ENCODE data around the gene ZBTB26.
"Not testable (repeated sequence)": the region's sequence is repeated elsewhere in the genome, so short reads cannot be mapped to it uniquely, and the experiment has no call there.

The ZBTB26 gene

GRCh38 chr9:122883125-122883524 lies 48.2 kb downstream of the ZBTB26 start:
- DNase-seq (ENCODE audit: low read depth), result no peak
- no peak overlapping the region for H3K4me3 ChIP-seq (ENCODE audit: control insufficient read depth, low read depth, low read length)
- TF ChIP-seq CTCF (IDR thresholded peaks at IDR 0.05; ENCODE audit: control insufficient read depth, insufficient read depth, low read depth, low read length, missing control alignments), result no peak

DNA sequence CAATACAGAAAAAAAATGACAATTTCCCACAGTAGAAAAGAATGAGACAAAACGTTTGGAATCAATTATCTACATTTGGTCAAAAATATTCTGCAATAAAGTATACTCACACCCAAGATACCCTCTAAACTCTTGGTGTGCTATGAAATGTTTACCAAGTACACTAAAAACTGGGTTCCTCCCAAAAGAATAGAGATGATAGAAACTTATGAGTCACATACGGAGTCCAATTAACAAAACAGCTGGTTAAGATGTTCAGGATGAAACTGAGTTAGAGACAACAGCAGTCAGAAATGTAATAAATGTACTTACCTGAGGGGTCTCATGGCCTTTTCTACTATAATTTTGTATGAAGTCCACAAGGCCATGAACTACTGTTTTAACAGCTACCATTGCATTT lies 51.9 kb downstream of the ZBTB26 start:
- H3K4me3 ChIP-seq (ENCODE audit: control insufficient read depth, low read depth, low read length), result no peak overlapping the region
- DNase-seq (ENCODE audit: low read depth), result no peak
- TF ChIP-seq CTCF (IDR thresholded peaks at IDR 0.05; ENCODE audit: control insufficient read depth, insufficient read depth, low read depth, low read length, missing control alignments), result no peak

GRCh38 chr9:122875523-122875922 lies 55.8 kb downstream of the ZBTB26 start:
- DNase-seq (ENCODE audit: low read depth), result no peak
- H3K4me3 ChIP-seq (ENCODE audit: control insufficient read depth, low read depth, low read length), result no peak overlapping the region
- no peak for TF ChIP-seq CTCF (IDR thresholded peaks at IDR 0.05; ENCODE audit: control insufficient read depth, insufficient read depth, low read depth, low read length, missing control alignments)

GRCh38 chr9:122867276-122867675 lies 64.0 kb downstream of the ZBTB26 start:
- not testable (repeated sequence) for DNase-seq (ENCODE audit: low read depth)

GRCh38 chr9:122866079-122866478 lies 65.2 kb downstream of the ZBTB26 start:
- TF ChIP-seq CTCF (IDR thresholded peaks at IDR 0.05; ENCODE audit: control insufficient read depth, insufficient read depth, low read depth, low read length, missing control alignments), result no peak
- no peak overlapping the region for H3K4me3 ChIP-seq (ENCODE audit: control insufficient read depth, low read depth, low read length)
- no peak for DNase-seq (ENCODE audit: low read depth)

More at GRCh38 chr9:122867276-122867675, 64.0 kb downstream of the ZBTB26 start:
- H3K4me3 ChIP-seq (ENCODE audit: control insufficient read depth, low read depth, low read length), result not testable (repeated sequence)

Measured in AG09309 (cell line).